Endodermal cell (in vitro differentiated cells): ENCODE measurements around the gene CYYR1. TPM values are rescaled to one million over a fixed set of nuclear protein-coding genes. Genes with fewer than 3 reads are reported as not detected.

ENCODE experiments used
- DNase-seq: peaks from one replicate; pipeline ENCODE4 v3.0.0-alpha.2; 2017
- H3K27ac ChIP-seq: 2 replicates; pipeline ENCODE4 v1.5.1; 2013; ENCODE audit warnings: mild to moderate bottlenecking, low read depth, low read length, moderate library complexity
- H3K27me3 ChIP-seq: 2 replicates; pipeline ENCODE4 v1.6.1; 2013; ENCODE audit warnings: mild to moderate bottlenecking, low read length, moderate library complexity; ENCODE audit not compliant: insufficient read depth, control insufficient read depth, poor library complexity, severe bottlenecking
- H3K36me3 ChIP-seq: 2 replicates; pipeline ENCODE4 v1.7.0; 2013; ENCODE audit warnings: mild to moderate bottlenecking, low read length, moderate library complexity; ENCODE audit not compliant: control insufficient read depth, insufficient read depth
- H3K4me1 ChIP-seq: one replicate; pipeline ENCODE4 v1.7.0; 2013; ENCODE audit warnings: low read length; ENCODE audit not compliant: control insufficient read depth, insufficient read depth
- H3K4me3 ChIP-seq: 2 replicates; pipeline ENCODE4 v1.5.1; 2013; ENCODE audit warnings: mild to moderate bottlenecking, low read length, moderate library complexity
- H3K9ac ChIP-seq: 2 replicates; pipeline ENCODE4 v1.6.1; 2013; ENCODE audit warnings: mild to moderate bottlenecking, low read length, moderate library complexity; ENCODE audit not compliant: poor library complexity, severe bottlenecking; ENCODE audit errors: extremely low read depth
- H3K9me3 ChIP-seq: 2 replicates; pipeline ENCODE4 v1.6.1; 2013; ENCODE audit warnings: mild to moderate bottlenecking, low read length, moderate library complexity; ENCODE audit not compliant: control insufficient read depth
- H3K27ac Mint-ChIP-seq: 2 replicates; pipeline ENCODE4 v1.8.0; 2020; ENCODE audit warnings: mixed read lengths
- H3K27me3 Mint-ChIP-seq: 2 replicates; pipeline ENCODE4 v1.8.0; 2021; ENCODE audit warnings: mild to moderate bottlenecking, mixed read lengths; ENCODE audit not compliant: insufficient read depth
- H3K36me3 Mint-ChIP-seq: 2 replicates; pipeline ENCODE4 v1.8.0; 2020; ENCODE audit warnings: low read depth, mixed read lengths
- H3K4me1 Mint-ChIP-seq: 2 replicates; pipeline ENCODE4 v1.8.0; 2020; ENCODE audit warnings: mixed read lengths
- H3K4me3 Mint-ChIP-seq: 2 replicates; pipeline ENCODE4 v1.8.0; 2020; ENCODE audit warnings: mild to moderate bottlenecking, moderate library complexity, mixed read lengths
- H3K9me3 Mint-ChIP-seq: 2 replicates; pipeline ENCODE4 v1.8.0; 2020; ENCODE audit warnings: mild to moderate bottlenecking, mixed read lengths
- CTCF ChIP-seq: fragments of 200-600 bp; sonication (generic); conservative IDR thresholded peaks from 2 replicates; pipeline ENCODE4 v1.5.0; 2021; ENCODE audit warnings: antibody characterized with exemption, mild to moderate bottlenecking
- WGBS, 2 experiments: methylation state at CpG; one replicate each; pipeline versions ENCODE4 v1.1.5 to v1.1.7; 2013; ENCODE audit warnings: missing lambda C conversion rate in 2 of 2, mixed read lengths in 1 of 2; ENCODE audit not compliant: insufficient coverage in 1 of 2, insufficient read length in 1 of 2; 5-methylcytosine and 5-hydroxymethylcytosine counted together
- total RNA-seq, 2 donors: library from RNA; stranded (reverse); fragmentation: NEBNext Ultra II Directional in 1 of 2; extraction: Animal tissue kit (Norgen Biotek cat#: 25700) in 1 of 2; gene quantifications; 2 replicates in 1 of 2; 3 replicates in 1 of 2; pipeline ENCODE4 v1.2.1, GENCODE V29; 2021

Gene CYYR1
- total RNA-seq, 2 donors from 2014 or later: 16.8 to 16.9 TPM

- no peak for TF ChIP-seq CTCF
- Mint-ChIP-seq H3K4me3 (no peak overlapping the region), H3K9me3 (no peaks in the 10 kb centered on the region), H3K36me3 (no peaks in the 10 kb centered on the region), H3K27me3 (no peaks in the 10 kb centered on the region), H3K27ac (no peak overlapping the region), H3K4me1 (no peaks in the 10 kb centered on the region)
- no peaks in the 10 kb centered on the region for H3K27me3 ChIP-seq
- no peak overlapping the region for H3K4me3 ChIP-seq
- H3K36me3 ChIP-seq: no peaks in the 10 kb centered on the region
- no peak overlapping the region for H3K9ac ChIP-seq
- no peak for DNase-seq
- H3K9me3 ChIP-seq: no peaks in the 10 kb centered on the region
- H3K27ac ChIP-seq: no peak overlapping the region
- no peaks in the 10 kb centered on the region for H3K4me1 ChIP-seq
- 88 to 94% methylated on average over 4 to 5 of the region's 5 CpGs for WGBS, 2 experiments
Observed at GRCh38 chr21:26453267-26453666, 119.8 kb downstream of the CYYR1 start.

- WGBS, 2 experiments: 84 to 91% methylated on average over 2 of the region's 2 CpGs
- Histone ChIP-seq H3K9me3 (no peaks in the 10 kb centered on the region), H3K36me3 (no peaks in the 10 kb centered on the region), H3K4me1 (no peaks in the 10 kb centered on the region), H3K27me3 (no peaks in the 10 kb centered on the region), H3K4me3 (no peak overlapping the region), H3K9ac (no peak overlapping the region), H3K27ac (no peak overlapping the region)
- H3K4me1 Mint-ChIP-seq: no peaks in the 10 kb centered on the region
- no peaks in the 10 kb centered on the region for H3K9me3 Mint-ChIP-seq
- H3K4me3 Mint-ChIP-seq: no peak overlapping the region
- H3K36me3 Mint-ChIP-seq: no peaks in the 10 kb centered on the region
- no peak for DNase-seq
- no peak for TF ChIP-seq CTCF
- no peaks in the 10 kb centered on the region for H3K27me3 Mint-ChIP-seq
- no peak overlapping the region for H3K27ac Mint-ChIP-seq
Observed at GRCh38 chr21:26451081-26451740, 121.9 kb downstream of the CYYR1 start.

GRCh38 chr21:26449161-26449560 is 123.9 kb downstream of the CYYR1 start:
- H3K27ac ChIP-seq: no peak overlapping the region
- Mint-ChIP-seq H3K4me1 (peaks cover 8% of the 10 kb centered on the region), H3K27ac (no peak overlapping the region), H3K9me3 (no peaks in the 10 kb centered on the region), H3K27me3 (no peaks in the 10 kb centered on the region), H3K4me3 (no peak overlapping the region), H3K36me3 (no peaks in the 10 kb centered on the region)
- 86 to 90% methylated on average over 3 to 5 of the region's 5 CpGs for WGBS, 2 experiments
- no peaks in the 10 kb centered on the region for H3K27me3 ChIP-seq
- no peak overlapping the region for H3K9ac ChIP-seq
- no peaks in the 10 kb centered on the region for H3K36me3 ChIP-seq
- H3K9me3 ChIP-seq: no peaks in the 10 kb centered on the region
- no peaks in the 10 kb centered on the region for H3K4me1 ChIP-seq
- TF ChIP-seq CTCF: no peak
- no peak overlapping the region for H3K4me3 ChIP-seq
- DNase-seq: no peak
